ENCODE measurements around the gene RBM34. TPM values are rescaled to one million over a fixed set of nuclear protein-coding genes. Genes with fewer than 3 reads are reported as not detected.

Gene RBM34
- total RNA-seq, 1 donor from 2014 or later = 72.1 TPM

GRCh38 chr1:235136111-235136510 lies 24.9 kb downstream of the RBM34 start:
- H3K27me3 Mint-ChIP-seq (ENCODE audit: low read depth) = no peaks in the 10 kb centered on the region
- no peak overlapping the region for H3K4me3 Mint-ChIP-seq
- H3K9me3 Mint-ChIP-seq = no peaks in the 10 kb centered on the region
- H3K4me1 Mint-ChIP-seq = no peaks in the 10 kb centered on the region
- no peak for TF ChIP-seq CTCF (IDR thresholded peaks at IDR 0.05; ENCODE audit: unreplicated experiment)
- DNase-seq (ENCODE audit: low spot score in 2 of 2, unreplicated experiment in 2 of 2) = no peak
- H3K27ac Mint-ChIP-seq = no peak overlapping the region
- H3K36me3 Mint-ChIP-seq = peaks cover 48% of the 10 kb centered on the region

- H3K36me3 Mint-ChIP-seq = peaks cover 40% of the 10 kb centered on the region
- no peak for DNase-seq (ENCODE audit: low spot score in 2 of 2, unreplicated experiment in 2 of 2)
- H3K4me1 Mint-ChIP-seq = peaks cover under 1% of the 10 kb centered on the region
- no peaks in the 10 kb centered on the region for H3K27me3 Mint-ChIP-seq (ENCODE audit: low read depth)
- H3K9me3 Mint-ChIP-seq = no peaks in the 10 kb centered on the region
- no peak overlapping the region for H3K4me3 Mint-ChIP-seq
- H3K27ac Mint-ChIP-seq = no peak overlapping the region
- no peak for TF ChIP-seq CTCF (IDR thresholded peaks at IDR 0.05; ENCODE audit: unreplicated experiment)
These were observed 26.9 kb downstream of the RBM34 start for GRCh38 chr1:235134171-235134570.

GRCh38 chr1:235133086-235133485 lies 28.0 kb downstream of the RBM34 start:
- peaks cover 33% of the 10 kb centered on the region for H3K36me3 Mint-ChIP-seq
- TF ChIP-seq CTCF (IDR thresholded peaks at IDR 0.05; ENCODE audit: unreplicated experiment) = no peak
- H3K4me3 Mint-ChIP-seq = no peak overlapping the region
- no peaks in the 10 kb centered on the region for H3K27me3 Mint-ChIP-seq (ENCODE audit: low read depth)
- H3K4me1 Mint-ChIP-seq = peaks cover 3% of the 10 kb centered on the region
- DNase-seq (ENCODE audit: low spot score in 2 of 2, unreplicated experiment in 2 of 2) = no peak
- no peaks in the 10 kb centered on the region for H3K9me3 Mint-ChIP-seq
- H3K27ac Mint-ChIP-seq = no peak overlapping the region

- no peaks in the 10 kb centered on the region for H3K9me3 Mint-ChIP-seq
- H3K4me3 Mint-ChIP-seq = no peak overlapping the region
- no peaks in the 10 kb centered on the region for H3K27me3 Mint-ChIP-seq (ENCODE audit: low read depth)
- no peak overlapping the region for H3K27ac Mint-ChIP-seq
- DNase-seq (ENCODE audit: low spot score in 2 of 2, unreplicated experiment in 2 of 2) = no peak
- peaks cover 11% of the 10 kb centered on the region for H3K4me1 Mint-ChIP-seq
- no peak for TF ChIP-seq CTCF (IDR thresholded peaks at IDR 0.05; ENCODE audit: unreplicated experiment)
- peaks cover 26% of the 10 kb centered on the region for H3K36me3 Mint-ChIP-seq
These were observed 29.1 kb downstream of the RBM34 start for GRCh38 chr1:235131961-235132360.

- H3K27me3 Mint-ChIP-seq (ENCODE audit: low read depth) = no peaks in the 10 kb centered on the region
- no peak overlapping the region for H3K4me3 Mint-ChIP-seq
- TF ChIP-seq CTCF (IDR thresholded peaks at IDR 0.05; ENCODE audit: unreplicated experiment) = no peak
- no peaks in the 10 kb centered on the region for H3K9me3 Mint-ChIP-seq
- H3K4me1 Mint-ChIP-seq = peaks cover 15% of the 10 kb centered on the region
- DNase-seq (ENCODE audit: low spot score in 2 of 2, unreplicated experiment in 2 of 2) = no peak
- H3K36me3 Mint-ChIP-seq = peaks cover 22% of the 10 kb centered on the region
- no peak overlapping the region for H3K27ac Mint-ChIP-seq
These were observed 30.2 kb downstream of the RBM34 start for GRCh38 chr1:235130766-235131270.

All from mesothelial cell of epicardium (in vitro differentiated cells).